ENCODE data around the gene HOXA3. TPM values are rescaled to one million over a fixed set of nuclear protein-coding genes. Genes with fewer than 3 reads are reported as not detected.
A peak's percentile ranks its signal among the peaks of the same experiment; 100 is the strongest.

HOXA3 gene
- total RNA-seq, 1 experiment from 2014 or later, result 50.5 TPM

GRCh38 chr7:27098578-27099451 is 53.6 kb downstream of the HOXA3 start:
- no TSS peak for BruUV-seq (replicated peaks)
- Histone ChIP-seq H3K79me2 (ENCODE audit: low read depth) (no peaks in the 10 kb centered on the region), H3K36me3 (ENCODE audit: low read depth) (peaks cover 6% of the 10 kb centered on the region; the same call in 1 of the 2 replicates), H4K20me1 (ENCODE audit: insufficient read depth) (no peaks in the 10 kb centered on the region), H3K4me3 (no peak overlapping the region), H3F3A (ENCODE audit: insufficient read depth, low read depth) (peaks cover 23% of the 10 kb centered on the region), H3K27me3 (ENCODE audit: insufficient read depth, low read depth) (no peaks in the 10 kb centered on the region), H3K4me1 (replicated peaks; ENCODE audit: insufficient read depth) (peaks cover 17% of the 10 kb centered on the region), H3K4me2 (no peak overlapping the region), H2AFZ (no peak overlapping the region), H3K27ac (peak overlapping the region; percentile 84; the same call in 1 of the 2 replicates), H3K9me3 (ENCODE audit: insufficient read depth, low read depth) (no peaks in the 10 kb centered on the region), H3K9me2 (ENCODE audit: insufficient read depth) (no peaks in the 10 kb centered on the region)
- TF ChIP-seq, protein P1, sequence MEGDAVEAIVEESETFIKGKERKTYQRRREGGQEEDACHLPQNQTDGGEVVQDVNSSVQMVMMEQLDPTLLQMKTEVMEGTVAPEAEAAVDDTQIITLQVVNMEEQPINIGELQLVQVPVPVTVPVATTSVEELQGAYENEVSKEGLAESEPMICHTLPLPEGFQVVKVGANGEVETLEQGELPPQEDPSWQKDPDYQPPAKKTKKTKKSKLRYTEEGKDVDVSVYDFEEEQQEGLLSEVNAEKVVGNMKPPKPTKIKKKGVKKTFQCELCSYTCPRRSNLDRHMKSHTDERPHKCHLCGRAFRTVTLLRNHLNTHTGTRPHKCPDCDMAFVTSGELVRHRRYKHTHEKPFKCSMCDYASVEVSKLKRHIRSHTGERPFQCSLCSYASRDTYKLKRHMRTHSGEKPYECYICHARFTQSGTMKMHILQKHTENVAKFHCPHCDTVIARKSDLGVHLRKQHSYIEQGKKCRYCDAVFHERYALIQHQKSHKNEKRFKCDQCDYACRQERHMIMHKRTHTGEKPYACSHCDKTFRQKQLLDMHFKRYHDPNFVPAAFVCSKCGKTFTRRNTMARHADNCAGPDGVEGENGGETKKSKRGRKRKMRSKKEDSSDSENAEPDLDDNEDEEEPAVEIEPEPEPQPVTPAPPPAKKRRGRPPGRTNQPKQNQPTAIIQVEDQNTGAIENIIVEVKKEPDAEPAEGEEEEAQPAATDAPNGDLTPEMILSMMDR (conservative IDR thresholded peaks at IDR 0.05), result no peak
- no peak for TF ChIP-seq EZH2 (IDR thresholded peaks at IDR 0.05; ENCODE audit: low read depth)
- ChIA-PET CTCF (no interaction called here), POLR2A (ENCODE audit: unreplicated experiment) (interaction anchor here (0.6 kb wide), 4 partner anchors 9 to 74 kb away, joined by 3 to 4 read pairs (median 4); no protein-coding TSS in a partner anchor)
- no peak for DNase-seq
- intact Hi-C loops (cut with micrococcal nuclease; ENCODE audit: unreplicated experiment), result no loop called here

GRCh38 chr7:27097686-27098577 is 54.5 kb downstream of the HOXA3 start:
- intact Hi-C loops (cut with micrococcal nuclease; ENCODE audit: unreplicated experiment), result no loop called here
- H3K4me2 ChIP-seq, result peak overlapping the region; percentile 71
- peaks cover 25% of the 10 kb centered on the region for H3K4me1 ChIP-seq (replicated peaks; ENCODE audit: insufficient read depth)
- no peaks in the 10 kb centered on the region for H3K9me2 ChIP-seq (ENCODE audit: insufficient read depth)
- ChIA-PET POLR2A (ENCODE audit: unreplicated experiment) (interaction anchor here (0.6 kb wide), 7 partner anchors 8 to 684 kb away, joined by 3 to 5 read pairs (median 3); no protein-coding TSS in a partner anchor), CTCF (no interaction called here)
- no peaks in the 10 kb centered on the region for H3K79me2 ChIP-seq (ENCODE audit: low read depth)
- H3K27me3 ChIP-seq (ENCODE audit: insufficient read depth, low read depth), result no peaks in the 10 kb centered on the region
- H4K20me1 ChIP-seq (ENCODE audit: insufficient read depth), result no peaks in the 10 kb centered on the region
- peaks cover 6% of the 10 kb centered on the region; the same call in 1 of the 2 replicates for H3K36me3 ChIP-seq (ENCODE audit: low read depth)
- TF ChIP-seq, protein P1 (conservative IDR thresholded peaks at IDR 0.05), result no peak
- TF ChIP-seq EZH2 (IDR thresholded peaks at IDR 0.05; ENCODE audit: low read depth), result no peak
- peak overlapping the region; percentile 11; the same call in 1 of the 2 replicates for H3K4me3 ChIP-seq
- H3K27ac ChIP-seq, result peak overlapping the region; percentile 84
- BruUV-seq (replicated peaks), result TSS peak; percentile 39
- peaks cover 23% of the 10 kb centered on the region for H3F3A ChIP-seq (ENCODE audit: insufficient read depth, low read depth)
- H3K9me3 ChIP-seq (ENCODE audit: insufficient read depth, low read depth), result no peaks in the 10 kb centered on the region
- DNase-seq, result peak; percentile 28 to 85
- H2AFZ ChIP-seq, result peak overlapping the region; percentile 59
